Measurements from ENCODE around the gene SHH.

- TF ChIP-seq POLR2AphosphoS5 (IDR thresholded peaks at IDR 0.05; ENCODE audit: low read depth, low read length) (no peak), MEIS2 (CRISPR knock-in tag; IDR thresholded peaks at IDR 0.05) (no peak), MTA3 (CRISPR knock-in tag; IDR thresholded peaks at IDR 0.05) (no peak), ZNF770 (CRISPR knock-in tag; IDR thresholded peaks at IDR 0.05) (no peak), SIN3A (IDR thresholded peaks at IDR 0.05; ENCODE audit: borderline replicate concordance, low read depth, low read length) (no peak), NFRKB (IDR thresholded peaks at IDR 0.05) (no peak), ETV5 (CRISPR knock-in tag; IDR thresholded peaks at IDR 0.05; ENCODE audit: borderline replicate concordance) (no peak)
- TF ChIP-seq, protein P1, sequence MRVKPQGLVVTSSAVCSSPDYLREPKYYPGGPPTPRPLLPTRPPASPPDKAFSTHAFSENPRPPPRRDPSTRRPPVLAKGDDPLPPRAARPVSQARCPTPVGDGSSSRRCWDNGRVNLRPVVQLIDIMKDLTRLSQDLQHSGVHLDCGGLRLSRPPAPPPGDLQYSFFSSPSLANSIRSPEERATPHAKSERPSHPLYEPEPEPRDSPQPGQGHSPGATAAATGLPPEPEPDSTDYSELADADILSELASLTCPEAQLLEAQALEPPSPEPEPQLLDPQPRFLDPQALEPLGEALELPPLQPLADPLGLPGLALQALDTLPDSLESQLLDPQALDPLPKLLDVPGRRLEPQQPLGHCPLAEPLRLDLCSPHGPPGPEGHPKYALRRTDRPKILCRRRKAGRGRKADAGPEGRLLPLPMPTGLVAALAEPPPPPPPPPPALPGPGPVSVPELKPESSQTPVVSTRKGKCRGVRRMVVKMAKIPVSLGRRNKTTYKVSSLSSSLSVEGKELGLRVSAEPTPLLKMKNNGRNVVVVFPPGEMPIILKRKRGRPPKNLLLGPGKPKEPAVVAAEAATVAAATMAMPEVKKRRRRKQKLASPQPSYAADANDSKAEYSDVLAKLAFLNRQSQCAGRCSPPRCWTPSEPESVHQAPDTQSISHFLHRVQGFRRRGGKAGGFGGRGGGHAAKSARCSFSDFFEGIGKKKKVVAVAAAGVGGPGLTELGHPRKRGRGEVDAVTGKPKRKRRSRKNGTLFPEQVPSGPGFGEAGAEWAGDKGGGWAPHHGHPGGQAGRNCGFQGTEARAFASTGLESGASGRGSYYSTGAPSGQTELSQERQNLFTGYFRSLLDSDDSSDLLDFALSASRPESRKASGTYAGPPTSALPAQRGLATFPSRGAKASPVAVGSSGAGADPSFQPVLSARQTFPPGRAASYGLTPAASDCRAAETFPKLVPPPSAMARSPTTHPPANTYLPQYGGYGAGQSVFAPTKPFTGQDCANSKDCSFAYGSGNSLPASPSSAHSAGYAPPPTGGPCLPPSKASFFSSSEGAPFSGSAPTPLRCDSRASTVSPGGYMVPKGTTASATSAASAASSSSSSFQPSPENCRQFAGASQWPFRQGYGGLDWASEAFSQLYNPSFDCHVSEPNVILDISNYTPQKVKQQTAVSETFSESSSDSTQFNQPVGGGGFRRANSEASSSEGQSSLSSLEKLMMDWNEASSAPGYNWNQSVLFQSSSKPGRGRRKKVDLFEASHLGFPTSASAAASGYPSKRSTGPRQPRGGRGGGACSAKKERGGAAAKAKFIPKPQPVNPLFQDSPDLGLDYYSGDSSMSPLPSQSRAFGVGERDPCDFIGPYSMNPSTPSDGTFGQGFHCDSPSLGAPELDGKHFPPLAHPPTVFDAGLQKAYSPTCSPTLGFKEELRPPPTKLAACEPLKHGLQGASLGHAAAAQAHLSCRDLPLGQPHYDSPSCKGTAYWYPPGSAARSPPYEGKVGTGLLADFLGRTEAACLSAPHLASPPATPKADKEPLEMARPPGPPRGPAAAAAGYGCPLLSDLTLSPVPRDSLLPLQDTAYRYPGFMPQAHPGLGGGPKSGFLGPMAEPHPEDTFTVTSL (CRISPR knock-in tag; IDR thresholded peaks at IDR 0.05; ENCODE audit: borderline replicate concordance) = no peak
These were observed 47.8 kb downstream of the SHH start for GRCh38 chr7:155764438-155764793.

All from HepG2 (cell line).